Islet precursor cell (in vitro differentiated cells): Measurements from ENCODE around the gene NOCT.
A peak's percentile ranks its signal among the peaks of the same experiment; 100 is the strongest.
"Not testable (repeated sequence)": the region's sequence is repeated elsewhere in the genome, so short reads cannot be mapped to it uniquely, and the experiment has no call there.

Experiments
- DNase-seq: peaks from one replicate; pipeline ENCODE4 v3.0.0-alpha.2; 2018

Gene NOCT

GRCh38 chr4:139015269-139015947 lies at the start of gene NOCT:
TSS of gene NOCT (plus strand) at chr4:139015781. CDS start at chr4:139015982, 201 bp downstream.
- peak; percentile 96 for DNase-seq

GRCh38 chr4:138967313-138967712 lies 48.3 kb upstream of the NOCT start:
- DNase-seq = no peak

GRCh38 chr4:138972956-138973801 lies 42.4 kb upstream of the NOCT start:
- DNase-seq = peak; percentile 71

- DNase-seq = no peak
Measured at GRCh38 chr4:138975225-138975624, 40.4 kb upstream of the NOCT start.

GRCh38 chr4:138976526-138976925 lies 39.1 kb upstream of the NOCT start:
- no peak for DNase-seq

- no peak for DNase-seq
Measured at GRCh38 chr4:138977524-138977923, 38.1 kb upstream of the NOCT start.

GRCh38 chr4:138978028-138978585 lies 37.5 kb upstream of the NOCT start:
- peak; percentile 69 for DNase-seq

GRCh38 chr4:138978600-138978999 lies 37.0 kb upstream of the NOCT start:
- peak; percentile 91 for DNase-seq

GRCh38 chr4:138979742-138980141 lies 35.8 kb upstream of the NOCT start:
- no peak for DNase-seq

GRCh38 chr4:138981930-138982390 lies 33.6 kb upstream of the NOCT start:
- DNase-seq = no peak

- DNase-seq = peak; percentile 69
Measured at GRCh38 chr4:138982754-138983153, 32.8 kb upstream of the NOCT start.

- DNase-seq = no peak
Measured at GRCh38 chr4:138983690-138984089, 31.9 kb upstream of the NOCT start.

- no peak for DNase-seq
Measured at GRCh38 chr4:138984647-138985046, 30.9 kb upstream of the NOCT start.

GRCh38 chr4:138992676-138993075 lies 22.9 kb upstream of the NOCT start:
- no peak for DNase-seq

- peak; percentile 62 for DNase-seq
Measured at GRCh38 chr4:138996090-138996489, 19.5 kb upstream of the NOCT start.

- no peak for DNase-seq
Measured at GRCh38 chr4:138999666-139000065, 15.9 kb upstream of the NOCT start.

GRCh38 chr4:139000134-139000533 lies 15.4 kb upstream of the NOCT start:
- not testable (repeated sequence) for DNase-seq

- not testable (repeated sequence) for DNase-seq
Measured at GRCh38 chr4:139001430-139001829, 14.2 kb upstream of the NOCT start.

- DNase-seq = not testable (repeated sequence)
Measured at GRCh38 chr4:139003668-139004067, 11.9 kb upstream of the NOCT start.

GRCh38 chr4:139005774-139006173 lies 9.8 kb upstream of the NOCT start:
- no peak for DNase-seq

- no peak for DNase-seq
Measured at GRCh38 chr4:139007640-139008039, 7.9 kb upstream of the NOCT start.

GRCh38 chr4:139008278-139008677 lies 7.3 kb upstream of the NOCT start:
- not testable (repeated sequence) for DNase-seq

- DNase-seq = no peak
Measured at GRCh38 chr4:139009702-139010101, 5.9 kb upstream of the NOCT start.
